ENCODE measurements around the gene NTNG1.

DNA sequence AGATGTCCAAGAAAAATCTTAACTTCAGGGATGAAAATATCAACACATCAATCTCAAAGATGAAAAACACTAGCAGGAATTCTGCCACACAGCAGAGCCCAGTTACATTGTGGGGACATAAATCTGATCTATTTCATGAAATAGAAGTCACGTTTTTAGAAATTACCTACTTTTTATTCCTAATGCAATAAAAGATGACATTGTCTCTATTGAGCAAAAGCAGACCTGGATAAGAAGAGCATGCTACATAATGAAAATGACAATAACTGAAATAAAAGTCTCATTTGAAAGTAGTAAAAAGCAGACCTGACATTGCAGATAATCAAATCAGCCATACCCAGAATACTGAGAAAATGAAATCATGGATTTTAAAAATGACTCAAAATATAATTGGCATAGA lies 156.8 kb downstream of the NTNG1 start:
- TF ChIP-seq, protein P1, sequence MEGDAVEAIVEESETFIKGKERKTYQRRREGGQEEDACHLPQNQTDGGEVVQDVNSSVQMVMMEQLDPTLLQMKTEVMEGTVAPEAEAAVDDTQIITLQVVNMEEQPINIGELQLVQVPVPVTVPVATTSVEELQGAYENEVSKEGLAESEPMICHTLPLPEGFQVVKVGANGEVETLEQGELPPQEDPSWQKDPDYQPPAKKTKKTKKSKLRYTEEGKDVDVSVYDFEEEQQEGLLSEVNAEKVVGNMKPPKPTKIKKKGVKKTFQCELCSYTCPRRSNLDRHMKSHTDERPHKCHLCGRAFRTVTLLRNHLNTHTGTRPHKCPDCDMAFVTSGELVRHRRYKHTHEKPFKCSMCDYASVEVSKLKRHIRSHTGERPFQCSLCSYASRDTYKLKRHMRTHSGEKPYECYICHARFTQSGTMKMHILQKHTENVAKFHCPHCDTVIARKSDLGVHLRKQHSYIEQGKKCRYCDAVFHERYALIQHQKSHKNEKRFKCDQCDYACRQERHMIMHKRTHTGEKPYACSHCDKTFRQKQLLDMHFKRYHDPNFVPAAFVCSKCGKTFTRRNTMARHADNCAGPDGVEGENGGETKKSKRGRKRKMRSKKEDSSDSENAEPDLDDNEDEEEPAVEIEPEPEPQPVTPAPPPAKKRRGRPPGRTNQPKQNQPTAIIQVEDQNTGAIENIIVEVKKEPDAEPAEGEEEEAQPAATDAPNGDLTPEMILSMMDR (IDR thresholded peaks at IDR 0.05; ENCODE audit: insufficient read depth, low read length) = no peak
- TF ChIP-seq, protein P2, sequence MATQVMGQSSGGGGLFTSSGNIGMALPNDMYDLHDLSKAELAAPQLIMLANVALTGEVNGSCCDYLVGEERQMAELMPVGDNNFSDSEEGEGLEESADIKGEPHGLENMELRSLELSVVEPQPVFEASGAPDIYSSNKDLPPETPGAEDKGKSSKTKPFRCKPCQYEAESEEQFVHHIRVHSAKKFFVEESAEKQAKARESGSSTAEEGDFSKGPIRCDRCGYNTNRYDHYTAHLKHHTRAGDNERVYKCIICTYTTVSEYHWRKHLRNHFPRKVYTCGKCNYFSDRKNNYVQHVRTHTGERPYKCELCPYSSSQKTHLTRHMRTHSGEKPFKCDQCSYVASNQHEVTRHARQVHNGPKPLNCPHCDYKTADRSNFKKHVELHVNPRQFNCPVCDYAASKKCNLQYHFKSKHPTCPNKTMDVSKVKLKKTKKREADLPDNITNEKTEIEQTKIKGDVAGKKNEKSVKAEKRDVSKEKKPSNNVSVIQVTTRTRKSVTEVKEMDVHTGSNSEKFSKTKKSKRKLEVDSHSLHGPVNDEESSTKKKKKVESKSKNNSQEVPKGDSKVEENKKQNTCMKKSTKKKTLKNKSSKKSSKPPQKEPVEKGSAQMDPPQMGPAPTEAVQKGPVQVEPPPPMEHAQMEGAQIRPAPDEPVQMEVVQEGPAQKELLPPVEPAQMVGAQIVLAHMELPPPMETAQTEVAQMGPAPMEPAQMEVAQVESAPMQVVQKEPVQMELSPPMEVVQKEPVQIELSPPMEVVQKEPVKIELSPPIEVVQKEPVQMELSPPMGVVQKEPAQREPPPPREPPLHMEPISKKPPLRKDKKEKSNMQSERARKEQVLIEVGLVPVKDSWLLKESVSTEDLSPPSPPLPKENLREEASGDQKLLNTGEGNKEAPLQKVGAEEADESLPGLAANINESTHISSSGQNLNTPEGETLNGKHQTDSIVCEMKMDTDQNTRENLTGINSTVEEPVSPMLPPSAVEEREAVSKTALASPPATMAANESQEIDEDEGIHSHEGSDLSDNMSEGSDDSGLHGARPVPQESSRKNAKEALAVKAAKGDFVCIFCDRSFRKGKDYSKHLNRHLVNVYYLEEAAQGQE (IDR thresholded peaks at IDR 0.05; ENCODE audit: insufficient replicate concordance, low read depth) = no peak
- TF ChIP-seq GABPA (IDR thresholded peaks at IDR 0.05; ENCODE audit: low read depth) = no peak
- no peak for TF ChIP-seq POLR2AphosphoS5 (IDR thresholded peaks at IDR 0.05; ENCODE audit: low read depth)
- no peak for TF ChIP-seq SPI1 (IDR thresholded peaks at IDR 0.05; ENCODE audit: borderline replicate concordance, low read depth)
